Naive thymus-derived CD4-positive, alpha-beta T cell (primary cell): Measurements from ENCODE around the gene CCDC77. TPM values are rescaled to one million over a fixed set of nuclear protein-coding genes. Genes with fewer than 3 reads are reported as not detected.
A peak's percentile ranks its signal among the peaks of the same experiment; 100 is the strongest.

Source experiments
- ATAC-seq: fragments of 150-1000 bp; cut with Tn5 transposase; 2 replicates; pipeline ENCODE4 v1.10.0; 2021; ENCODE audit warnings: mild to moderate bottlenecking, moderate library complexity
- CTCF ChIA-PET: fragments of 350-600 bp; sonication (Branson Sonifier 250); formaldehyde crosslinking; loops from one replicate; lab custom pipeline; 2021; ENCODE audit warnings: antibody characterized with exemption; lab: Charles Lee
- POLR2A ChIA-PET: fragments of 350-600 bp; sonication (Branson Sonifier 250); formaldehyde crosslinking; loops from one replicate; lab custom pipeline; 2021; ENCODE audit warnings: antibody characterized with exemption, inconsistent platforms; lab: Charles Lee
- DNase-seq, 9 donors: peaks; one replicate each; pipeline versions ENCODE4 v3.0.0 to v3.0.0-alpha.2; 2020 to 2022; ENCODE audit warnings: mixed read lengths in 1 of 9
- H3K27ac ChIP-seq: one replicate; pipeline ENCODE4 v1.7.0; 2013; ENCODE audit warnings: mild to moderate bottlenecking, low read depth, low read length, moderate library complexity
- H3K27me3 ChIP-seq, 2 donors: one replicate each; pipeline ENCODE4 v1.7.0; 2013; ENCODE audit warnings: low read length in 2 of 2, mild to moderate bottlenecking in 2 of 2, moderate library complexity in 2 of 2; ENCODE audit not compliant: control insufficient read depth in 2 of 2, insufficient read depth in 2 of 2
- H3K36me3 ChIP-seq, 3 experiments: 1 replicate in 2 of 3; 2 replicates in 1 of 3; pipeline ENCODE4 v1.7.0; 2013; ENCODE audit warnings: low read length in 3 of 3, mild to moderate bottlenecking in 3 of 3, moderate library complexity in 1 of 3; ENCODE audit not compliant: insufficient read depth in 3 of 3, control insufficient read depth in 2 of 3
- H3K4me1 ChIP-seq, 2 donors: one replicate each; pipeline ENCODE4 v1.7.0; 2013; ENCODE audit warnings: low read length in 2 of 2, mild to moderate bottlenecking in 2 of 2, moderate library complexity in 1 of 2; ENCODE audit not compliant: control insufficient read depth in 2 of 2, insufficient read depth in 2 of 2
- H3K4me3 ChIP-seq: 2 replicates; pipeline ENCODE4 v1.7.0; 2013; ENCODE audit warnings: mild to moderate bottlenecking, low read length
- H3K9me3 ChIP-seq, 3 experiments: 1 replicate in 2 of 3; 2 replicates in 1 of 3; pipeline ENCODE4 v1.7.0; 2013; ENCODE audit warnings: low read length in 3 of 3; ENCODE audit not compliant: control insufficient read depth in 2 of 3
- H3K27ac Mint-ChIP-seq, 9 donors: one replicate each; pipeline ENCODE4 v1.8.0; 2020 to 2022; ENCODE audit warnings: mixed read lengths in 9 of 9, mild to moderate bottlenecking in 8 of 9, moderate library complexity in 5 of 9, inconsistent platforms in 2 of 9
- H3K27me3 Mint-ChIP-seq, 5 donors: one replicate each; pipeline ENCODE4 v1.8.0; 2021 to 2022; ENCODE audit warnings: mixed read lengths in 5 of 5, mild to moderate bottlenecking in 1 of 5
- H3K36me3 Mint-ChIP-seq, 5 donors: one replicate each; pipeline ENCODE4 v1.8.0; 2020 to 2022; ENCODE audit warnings: mixed read lengths in 5 of 5, mild to moderate bottlenecking in 3 of 5, inconsistent platforms in 1 of 5
- H3K4me1 Mint-ChIP-seq, 7 donors: one replicate each; pipeline ENCODE4 v1.8.0; 2020 to 2022; ENCODE audit warnings: mixed read lengths in 7 of 7, mild to moderate bottlenecking in 3 of 7, inconsistent platforms in 1 of 7
- H3K4me3 Mint-ChIP-seq, 10 donors: one replicate each; pipeline ENCODE4 v1.8.0; 2020 to 2022; ENCODE audit warnings: mild to moderate bottlenecking in 10 of 10, mixed read lengths in 10 of 10, moderate library complexity in 6 of 10, inconsistent platforms in 2 of 10
- H3K9me3 Mint-ChIP-seq, 11 donors: one replicate each; pipeline ENCODE4 v1.8.0; 2020 to 2022; ENCODE audit warnings: mixed read lengths in 11 of 11, mild to moderate bottlenecking in 4 of 11, inconsistent platforms in 1 of 11, moderate library complexity in 1 of 11
- intact Hi-C, 2 donors: fragments of 100-400 bp; cut with micrococcal nuclease; formaldehyde crosslinking; loops; one replicate each; pipeline ENCODE4 v1.15.1; 2023
- polyA plus RNA-seq, 2 donors: library from polyadenylated mRNA; unstranded; fragments of 300-500 nt; fragmentation: Illumina TruSeq; gene quantifications; one replicate each; pipeline ENCODE4 v1.2.3, GENCODE V29; 2021
- total RNA-seq, 6 experiments: library from RNA in 5 of 6; stranded (reverse) in 5 of 6; gene quantifications; 1 replicate in 5 of 6; 2 replicates in 1 of 6; pipeline ENCODE4 v1.2.3 and lab custom pipeline; 2021 to 2026

CCDC77 gene
- total and polyA plus RNA-seq, 7 experiments from 2014 or later, result 4.6 to 15.6 (median 10.5) TPM

DNA sequence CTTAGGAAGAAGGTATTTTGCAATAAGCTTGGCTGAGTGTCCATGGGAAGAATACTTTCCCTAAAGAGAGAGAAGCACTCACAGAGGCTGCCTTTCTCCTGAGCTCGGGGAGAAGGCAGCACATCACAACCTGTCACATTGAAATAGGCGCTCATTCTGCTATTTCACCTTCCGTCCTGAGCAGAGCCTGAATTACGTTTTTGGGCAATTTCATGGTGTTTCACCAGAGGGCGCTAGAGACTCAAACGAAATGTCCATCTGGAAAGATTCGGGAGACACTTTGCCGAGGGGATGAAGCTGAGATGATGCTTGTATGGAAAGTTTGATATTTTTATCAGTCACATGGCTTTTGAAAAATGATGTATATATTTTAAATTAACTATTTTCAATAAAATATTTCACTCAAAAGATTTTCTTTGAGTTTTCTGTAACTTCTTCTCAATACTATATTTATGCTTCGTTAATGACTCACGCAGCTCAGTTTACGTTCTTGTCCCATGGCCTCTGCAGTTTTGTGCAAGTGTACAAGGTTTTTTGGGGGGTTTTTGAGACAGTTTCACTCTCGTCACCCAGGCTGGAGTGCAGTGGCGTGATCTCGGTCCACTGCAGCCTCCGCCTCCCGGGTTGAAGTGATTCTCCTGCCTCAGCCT is 40.9 kb downstream of the CCDC77 start:
- H3K36me3 ChIP-seq, result peaks cover 0 to 9% (median 8%) of the 10 kb centered on the region in 3 experiments
- H3K4me1 ChIP-seq, result no peaks in the 10 kb centered on the region
- no peaks in the 10 kb centered on the region for H3K27me3 ChIP-seq
- H3K4me3 Mint-ChIP-seq, result no peak overlapping the region
- H3K9me3 ChIP-seq, result no peaks in the 10 kb centered on the region
- H3K27me3 Mint-ChIP-seq, result peaks cover 0 to 4% (median 0%) of the 10 kb centered on the region in 5 donors
- peaks cover 3 to 29% (median 11%) of the 10 kb centered on the region in 5 donors for H3K36me3 Mint-ChIP-seq
- H3K9me3 Mint-ChIP-seq, result no peaks in the 10 kb centered on the region
- H3K4me3 ChIP-seq, result no peak overlapping the region
- intact Hi-C loops, result loop anchor here (1.0 to 2.0 kb wide), 2 partner anchors 104 to 105 kb away; no protein-coding TSS in a partner anchor
- no peak overlapping the region for H3K27ac Mint-ChIP-seq
- ChIA-PET CTCF (interaction anchor here (0.6 to 3.6 kb wide), 9 partner anchors 8 to 741 kb away, joined by 3 to 39 read pairs (median 4); no protein-coding TSS in a partner anchor), POLR2A (interaction anchor here (0.6 kb wide), 1 partner anchor 88 kb away, joined by 4 read pairs; no protein-coding TSS in a partner anchor)
- H3K27ac ChIP-seq, result no peak overlapping the region
- DNase-seq (peak in 7 of 9 donors; percentile 24 to 46 (median 38)), ATAC-seq (peak; percentile 45)
- H3K4me1 Mint-ChIP-seq, result no peaks in the 10 kb centered on the region

DNA sequence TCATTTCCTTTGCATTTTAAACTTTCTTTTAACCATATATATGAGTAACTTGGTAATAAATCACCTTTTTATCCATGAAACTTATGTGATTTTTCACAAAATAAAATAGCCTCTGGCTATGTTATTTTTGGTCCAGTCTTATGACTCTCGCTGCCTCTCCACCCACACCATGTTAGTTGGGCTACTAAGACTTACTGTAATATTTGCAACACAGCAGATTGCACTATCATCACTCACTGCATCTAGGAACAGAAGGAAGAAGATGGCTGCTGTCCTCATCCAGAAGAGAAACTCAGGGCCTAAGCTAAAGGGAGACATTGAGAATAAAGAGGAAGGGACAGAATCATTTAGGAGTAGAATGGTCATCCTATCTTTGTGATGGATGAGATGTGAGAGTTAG is 45.7 kb downstream of the CCDC77 start:
- no peak for DNase-seq
- POLR2A ChIA-PET, result no interaction called here

DNA sequence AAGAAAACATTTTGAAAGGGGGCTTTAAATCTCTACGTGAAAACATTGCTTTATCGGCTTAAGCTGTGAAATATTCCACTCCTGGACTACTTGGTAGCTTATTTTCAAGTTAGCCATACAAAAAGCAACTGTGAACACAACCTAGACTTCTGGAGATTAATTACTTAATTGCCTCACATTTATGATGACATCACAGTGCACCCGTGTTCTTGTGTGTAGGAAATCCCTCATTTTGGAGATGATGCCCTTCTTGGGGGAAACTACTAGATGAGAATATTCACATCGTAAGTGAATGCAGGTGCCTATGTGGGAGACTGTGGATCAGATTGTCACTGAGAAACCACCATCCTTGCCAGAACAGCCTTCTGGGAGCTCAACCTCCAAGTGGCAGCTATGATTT is 47.8 kb downstream of the CCDC77 start:
- peaks cover 0 to 7% (median 0%) of the 10 kb centered on the region in 5 donors for H3K27me3 Mint-ChIP-seq
- H3K4me1 Mint-ChIP-seq, result peaks cover 0 to 7% (median 0%) of the 10 kb centered on the region in 7 donors
- no peaks in the 10 kb centered on the region for H3K9me3 Mint-ChIP-seq
- ChIA-PET POLR2A (no interaction called here), CTCF (interaction anchor here (1.0 to 1.5 kb wide), 4 partner anchors 14 to 109 kb away, joined by 3 to 5 read pairs (median 4); no protein-coding TSS in a partner anchor)
- Histone ChIP-seq H3K9me3 (no peaks in the 10 kb centered on the region), H3K27ac (no peak overlapping the region), H3K36me3 (no peaks in the 10 kb centered on the region), H3K4me1 (no peaks in the 10 kb centered on the region), H3K4me3 (no peak overlapping the region), H3K27me3 (no peaks in the 10 kb centered on the region)
- ATAC-seq (no peak), DNase-seq (no peak)
- H3K4me3 Mint-ChIP-seq, result no peak overlapping the region
- intact Hi-C loops, result no loop called here
- H3K36me3 Mint-ChIP-seq, result no peaks in the 10 kb centered on the region
- no peak overlapping the region for H3K27ac Mint-ChIP-seq

More for the DNA sequence above, 45.7 kb downstream of the CCDC77 start:
- Mint-ChIP-seq H3K9me3 (no peaks in the 10 kb centered on the region), H3K4me3 (no peak overlapping the region), H3K27ac (no peak overlapping the region), H3K4me1 (no peaks in the 10 kb centered on the region), H3K27me3 (peaks cover 0 to 7% (median 0%) of the 10 kb centered on the region in 5 donors), H3K36me3 (peaks cover 0 to 3% (median 0%) of the 10 kb centered on the region in 5 donors)
- CTCF ChIA-PET, result no interaction called here
- no peak overlapping the region for H3K27ac ChIP-seq
- intact Hi-C loops, result no loop called here
- no peaks in the 10 kb centered on the region for H3K9me3 ChIP-seq
- H3K4me3 ChIP-seq, result no peak overlapping the region
- H3K36me3 ChIP-seq, result no peaks in the 10 kb centered on the region
- no peaks in the 10 kb centered on the region for H3K27me3 ChIP-seq
- no peaks in the 10 kb centered on the region for H3K4me1 ChIP-seq
- ATAC-seq, result no peak

DNA sequence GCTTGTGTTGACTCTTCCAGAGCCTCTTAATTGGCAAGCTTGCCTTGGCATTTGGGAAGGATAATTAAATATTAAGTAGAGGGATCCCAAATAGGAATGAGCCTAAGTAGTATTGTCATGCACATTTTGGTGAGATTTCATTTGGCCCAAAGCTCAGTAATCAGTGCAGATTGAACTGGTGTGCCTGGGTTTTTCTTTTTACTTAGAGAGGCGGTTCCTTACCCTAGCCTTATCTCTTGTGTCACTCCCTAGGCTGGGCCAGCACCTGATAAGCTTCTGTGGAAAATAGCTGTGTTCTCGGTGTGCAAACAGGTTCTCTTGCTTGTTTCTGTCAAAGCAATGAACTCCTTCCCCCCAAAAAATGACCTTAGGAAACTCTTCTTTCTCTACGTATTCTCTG is 49.0 kb downstream of the CCDC77 start:
- POLR2A ChIA-PET, result interaction anchor here (0.7 kb wide), 1 partner anchor 86 kb away, joined by 6 read pairs; no protein-coding TSS in a partner anchor

DNA sequence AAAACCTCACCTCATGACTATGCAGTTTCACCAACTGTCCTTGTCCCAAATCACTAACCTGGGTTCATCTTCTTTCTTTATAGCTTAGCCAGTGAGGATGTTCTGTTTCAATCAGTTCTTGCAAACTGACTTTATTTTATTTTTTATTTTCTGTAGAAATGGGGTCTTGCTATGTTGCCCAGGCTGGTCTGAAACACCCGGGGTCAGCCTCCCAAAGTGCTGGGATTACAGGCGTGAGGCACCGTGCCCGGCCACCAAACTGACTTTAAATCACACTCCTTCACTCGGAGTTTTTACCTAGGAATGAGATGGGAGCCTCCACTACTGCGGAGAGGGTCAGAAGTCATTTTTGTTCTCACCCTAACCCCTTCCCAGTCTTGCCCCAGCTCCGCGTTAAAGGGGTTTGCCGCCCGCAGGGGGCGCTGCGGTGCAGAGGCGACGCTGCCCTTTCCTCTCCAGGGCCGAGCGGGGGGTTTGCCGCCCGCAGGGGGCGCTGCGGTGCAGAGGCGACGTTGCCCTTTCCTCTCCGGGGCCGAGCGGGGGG is 51.3 kb downstream of the CCDC77 start:
- H3K36me3 Mint-ChIP-seq, result no peaks in the 10 kb centered on the region
- no peak overlapping the region for H3K4me3 ChIP-seq
- no peak overlapping the region for H3K27ac ChIP-seq
- peaks cover 0 to 35% (median 0%) of the 10 kb centered on the region in 5 donors for H3K27me3 Mint-ChIP-seq
- ATAC-seq, result no peak
- POLR2A ChIA-PET, result no interaction called here
- intact Hi-C loops, result loop anchor here (1.0 kb wide), 1 partner anchor 95 kb away; no protein-coding TSS in a partner anchor
- H3K36me3 ChIP-seq, result no peaks in the 10 kb centered on the region
- H3K27ac Mint-ChIP-seq, result peak overlapping the region in 2 of 9 donors; percentile 55 to 62
- no peaks in the 10 kb centered on the region for H3K4me1 ChIP-seq
- no peaks in the 10 kb centered on the region for H3K9me3 ChIP-seq
- H3K4me1 Mint-ChIP-seq, result peaks cover 0 to 8% (median 0%) of the 10 kb centered on the region in 7 donors
- no peaks in the 10 kb centered on the region for H3K27me3 ChIP-seq
- CTCF ChIA-PET, result interaction anchor here (0.6 to 6.3 kb wide), 7 partner anchors 39 to 1151 kb away, joined by 3 to 36 read pairs (median 4); no protein-coding TSS in a partner anchor
- no peak overlapping the region for H3K4me3 Mint-ChIP-seq
- DNase-seq, result peak in 5 of 9 donors; percentile 35 to 84 (median 48)
- peaks cover 0 to 2% (median 0%) of the 10 kb centered on the region in 11 donors for H3K9me3 Mint-ChIP-seq

More for the DNA sequence above, 49.0 kb downstream of the CCDC77 start:
- intact Hi-C loops, result no loop called here
- no peak for ATAC-seq
- CTCF ChIA-PET, result interaction anchor here (1.0 to 1.1 kb wide), 2 partner anchors 9 to 108 kb away, joined by 3 to 4 read pairs; no protein-coding TSS in a partner anchor
- no peaks in the 10 kb centered on the region for H3K27me3 ChIP-seq
- no peaks in the 10 kb centered on the region for H3K4me1 ChIP-seq
- no peak overlapping the region for H3K27ac ChIP-seq
- H3K4me1 Mint-ChIP-seq, result peaks cover 0 to 8% (median 0%) of the 10 kb centered on the region in 7 donors
- H3K36me3 Mint-ChIP-seq, result no peaks in the 10 kb centered on the region
- peaks cover 0 to 15% (median 0%) of the 10 kb centered on the region in 5 donors for H3K27me3 Mint-ChIP-seq
- no peak overlapping the region for H3K4me3 ChIP-seq
- no peak overlapping the region for H3K4me3 Mint-ChIP-seq
- no peak overlapping the region for H3K27ac Mint-ChIP-seq
- H3K36me3 ChIP-seq, result no peaks in the 10 kb centered on the region
- no peaks in the 10 kb centered on the region for H3K9me3 ChIP-seq
- DNase-seq, result no peak
- H3K9me3 Mint-ChIP-seq, result no peaks in the 10 kb centered on the region

DNA sequence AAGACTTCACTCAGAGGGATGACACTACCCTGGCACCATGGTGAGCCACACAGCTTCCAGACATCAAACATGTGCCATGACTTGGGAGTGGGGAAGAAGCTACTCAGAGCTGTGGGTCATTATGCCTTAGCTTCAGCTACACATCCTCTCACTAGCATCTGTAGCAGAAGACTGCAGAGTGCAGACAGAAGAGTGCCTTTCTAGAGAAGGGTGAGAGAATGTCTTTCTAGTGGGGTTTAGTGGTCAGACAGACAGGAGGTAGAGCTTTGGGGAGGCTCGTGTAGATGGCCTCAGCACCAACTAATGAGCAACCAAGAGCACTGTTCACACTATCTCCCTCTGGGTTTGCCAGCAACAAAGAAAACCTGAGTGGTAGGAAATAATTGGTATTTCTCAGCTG is 53.4 kb downstream of the CCDC77 start:
- DNase-seq (no peak), ATAC-seq (peak; percentile 34)
- H3K4me3 Mint-ChIP-seq, result no peak overlapping the region
- peak overlapping the region in 5 of 9 donors; percentile 7 to 78 (median 26) for H3K27ac Mint-ChIP-seq
- CTCF ChIA-PET, result interaction anchor here (0.7 to 6.3 kb wide), 8 partner anchors 12 to 1319 kb away, joined by 3 to 36 read pairs (median 3); no protein-coding TSS in a partner anchor
- POLR2A ChIA-PET, result interaction anchor here (1.3 kb wide), 1 partner anchor 104 kb away, joined by 3 read pairs; no protein-coding TSS in a partner anchor
- H3K4me3 ChIP-seq, result no peak overlapping the region
- H3K36me3 ChIP-seq, result no peaks in the 10 kb centered on the region
- no peaks in the 10 kb centered on the region for H3K9me3 ChIP-seq
- no peaks in the 10 kb centered on the region for H3K27me3 ChIP-seq
- H3K9me3 Mint-ChIP-seq, result peaks cover 0 to 2% (median 0%) of the 10 kb centered on the region in 11 donors
- H3K36me3 Mint-ChIP-seq, result no peaks in the 10 kb centered on the region
- H3K27me3 Mint-ChIP-seq, result peaks cover 0 to 54% (median 5%) of the 10 kb centered on the region in 5 donors
- H3K4me1 ChIP-seq, result peaks cover 6 to 9% of the 10 kb centered on the region in 2 donors
- intact Hi-C loops, result loop anchor here in 1 of 2 donors (5.0 kb wide), 2 partner anchors 362 to 1137 kb away; partner anchors contain the start of gene FBXL14
- H3K27ac ChIP-seq, result no peak overlapping the region
- peaks cover 5 to 23% (median 6%) of the 10 kb centered on the region in 7 donors for H3K4me1 Mint-ChIP-seq
